HEK293 (cell line): ENCODE results near the gene CPNE5.

Experiments
- CTCF ChIA-PET: fragments of 350-600 bp; formaldehyde crosslinking; extraction: SDS; loops from one replicate; lab custom pipeline; 2021; ENCODE audit warnings: antibody characterized with exemption; lab: Yijun Ruan, JAX
- POLR2A ChIA-PET: fragments of 300-600 bp; formaldehyde crosslinking; extraction: SDS; loops from one replicate; lab custom pipeline; 2020; ENCODE audit warnings: antibody characterized with exemption, inconsistent platforms; lab: Yijun Ruan, JAX
- H3K27ac ChIP-seq: fragments of 200-500 bp; sonication (Bioruptor generic); 2 replicates; pipeline ENCODE4 v1.5.1; 2014; ENCODE audit warnings: low read depth, low read length, control low read depth, inconsistent platforms; ENCODE audit errors: extremely low read depth
- H3K36me3 ChIP-seq, 2 experiments: fragments of 200-500 bp in 1 of 2; sonication (Bioruptor generic) in 1 of 2; 1 replicate in 1 of 2; 2 replicates in 1 of 2; pipeline ENCODE4 v1.5.1; 2014 to 2017; ENCODE audit warnings: inconsistent platforms in 2 of 2, low read length in 2 of 2; ENCODE audit not compliant: control insufficient read depth in 2 of 2, insufficient read depth in 1 of 2
- H3K4me1 ChIP-seq: fragments of 200-500 bp; sonication (Bioruptor generic); 2 replicates; pipeline ENCODE4 v1.5.1; 2014; ENCODE audit warnings: mild to moderate bottlenecking, low read length, inconsistent platforms; ENCODE audit not compliant: control insufficient read depth, insufficient read depth
- H3K4me3 ChIP-seq: 2 replicates; pipeline ENCODE4 v1.5.1; 2011; ENCODE audit warnings: low read depth, mild to moderate bottlenecking, control low read depth, low read length, moderate library complexity
- H3K9me3 ChIP-seq: fragments of 200-500 bp; sonication (Bioruptor generic); 2 replicates; pipeline ENCODE4 v1.5.1; 2014; ENCODE audit warnings: low read depth, low read length, inconsistent platforms; ENCODE audit not compliant: control insufficient read depth, insufficient read depth
- AEBP2 ChIP-seq: fragments of 450-650 bp; formaldehyde crosslinking; IDR thresholded peaks from 2 replicates; pipeline ENCODE4 v1.5.1; 2016; ENCODE audit warnings: missing biosample characterization, missing genetic modification characterization, borderline replicate concordance
- HOXC10 ChIP-seq: sonication (generic); formaldehyde crosslinking; IDR thresholded peaks from 2 replicates; pipeline ENCODE4 v1.8.1; 2023; ENCODE audit warnings: mild to moderate bottlenecking, missing genetic modification reagents
- KLF1 ChIP-seq: fragments of 450-650 bp; formaldehyde crosslinking; IDR thresholded peaks from 2 replicates; pipeline ENCODE4 v1.5.1; 2016; ENCODE audit warnings: missing biosample characterization, missing genetic modification characterization
- KLF10 ChIP-seq: fragments of 450-650 bp; IDR thresholded peaks from 2 replicates; pipeline ENCODE4 v1.5.1; 2018; ENCODE audit warnings: missing biosample characterization, mild to moderate bottlenecking, missing genetic modification characterization
- KLF9 ChIP-seq: fragments of 450-650 bp; formaldehyde crosslinking; IDR thresholded peaks from 2 replicates; pipeline ENCODE4 v1.5.1; 2016; ENCODE audit warnings: missing biosample characterization, missing genetic modification characterization, low read depth
- MYNN ChIP-seq: fragments of 450-650 bp; formaldehyde crosslinking; IDR thresholded peaks from 2 replicates; pipeline ENCODE4 v1.5.1; 2016; ENCODE audit warnings: missing biosample characterization, missing genetic modification characterization, borderline replicate concordance
- SCRT2 ChIP-seq: fragments of 450-650 bp; formaldehyde crosslinking; IDR thresholded peaks from 2 replicates; pipeline ENCODE4 v1.5.1; 2016; ENCODE audit warnings: missing biosample characterization, missing genetic modification characterization
- ZBTB7A ChIP-seq: fragments of 450-650 bp; formaldehyde crosslinking; IDR thresholded peaks from 2 replicates; pipeline ENCODE4 v1.5.1; 2016; ENCODE audit warnings: low read depth, missing biosample characterization, missing genetic modification characterization
- ZIC2 ChIP-seq: fragments of 450-650 bp; formaldehyde crosslinking; IDR thresholded peaks from 2 replicates; pipeline ENCODE4 v1.5.1; 2016; ENCODE audit warnings: missing biosample characterization, missing genetic modification characterization
- ZNF10 ChIP-seq: fragments of 450-650 bp; formaldehyde crosslinking; IDR thresholded peaks from 2 replicates; pipeline ENCODE4 v1.5.1; 2017; ENCODE audit warnings: missing biosample characterization, missing genetic modification characterization
- ZNF184 ChIP-seq: fragments of 450-650 bp; IDR thresholded peaks from 2 replicates; pipeline ENCODE4 v1.5.1; 2018; ENCODE audit warnings: missing biosample characterization, mild to moderate bottlenecking, missing genetic modification characterization
- ZNF223 ChIP-seq: fragments of 450-650 bp; formaldehyde crosslinking; IDR thresholded peaks from 2 replicates; pipeline ENCODE4 v1.5.1; 2016; ENCODE audit warnings: missing biosample characterization, missing genetic modification characterization
- ZNF280D ChIP-seq: fragments of 450-650 bp; formaldehyde crosslinking; IDR thresholded peaks from 2 replicates; pipeline ENCODE4 v1.5.1; 2016; ENCODE audit warnings: missing biosample characterization, missing genetic modification characterization
- ZNF292 ChIP-seq: fragments of 450-650 bp; formaldehyde crosslinking; IDR thresholded peaks from 2 replicates; pipeline ENCODE4 v1.5.1; 2016; ENCODE audit warnings: low read depth, missing biosample characterization, missing genetic modification characterization, borderline replicate concordance
- ZNF335 ChIP-seq: fragments of 450-650 bp; formaldehyde crosslinking; conservative IDR thresholded peaks from 2 replicates; pipeline ENCODE4 v1.5.1; 2016; ENCODE audit warnings: missing biosample characterization, missing genetic modification characterization
- ZNF354C ChIP-seq: fragments of 450-650 bp; formaldehyde crosslinking; IDR thresholded peaks from 2 replicates; pipeline ENCODE4 v1.5.1; 2016; ENCODE audit warnings: missing biosample characterization, missing genetic modification characterization, low read depth, borderline replicate concordance
- ZNF394 ChIP-seq: fragments of 450-650 bp; formaldehyde crosslinking; IDR thresholded peaks from 2 replicates; pipeline ENCODE4 v1.5.1; 2016; ENCODE audit warnings: missing biosample characterization, missing genetic modification characterization, mild to moderate bottlenecking, moderate library complexity, borderline replicate concordance
- ZNF514 ChIP-seq: fragments of 450-650 bp; formaldehyde crosslinking; IDR thresholded peaks from 2 replicates; pipeline ENCODE4 v1.5.1; 2016; ENCODE audit warnings: missing biosample characterization, missing genetic modification characterization
- ZNF530 ChIP-seq: fragments of 450-650 bp; formaldehyde crosslinking; IDR thresholded peaks from 2 replicates; pipeline ENCODE4 v1.5.1; 2016; ENCODE audit warnings: low read depth, missing biosample characterization, missing genetic modification characterization
- ZNF544 ChIP-seq: fragments of 450-650 bp; formaldehyde crosslinking; IDR thresholded peaks from 2 replicates; pipeline ENCODE4 v1.5.0; 2017; ENCODE audit warnings: missing biosample characterization, missing genetic modification characterization
- ZNF768 ChIP-seq: fragments of 450-650 bp; formaldehyde crosslinking; IDR thresholded peaks from 2 replicates; pipeline ENCODE4 v1.5.1; 2018; ENCODE audit warnings: missing biosample characterization, mild to moderate bottlenecking, missing genetic modification characterization

Gene CPNE5

GRCh38 chr6:36717871-36718540, 121.2 kb downstream of the CPNE5 start:
- TF ChIP-seq ZNF354C (tag by site-specific recombination): no peak
- TF ChIP-seq ZNF394: 0 out of 2 replicates have a peak, but pooled peaks have one; percentile 19
- no peak for TF ChIP-seq SCRT2
- TF ChIP-seq ZNF530 (tag by site-specific recombination): no peak
- TF ChIP-seq ZIC2 (tag by site-specific recombination): peak; percentile 82
- TF ChIP-seq KLF9: no peak
- CTCF ChIA-PET: interaction anchor here (0.6 to 1.8 kb wide), 5 partner anchors 41 to 301 kb away, joined by 3 to 4 read pairs (median 3); no protein-coding TSS in a partner anchor
- Histone ChIP-seq H3K27ac (no peak overlapping the region), H3K9me3 (no peaks in the 10 kb centered on the region), H3K4me3 (no peak overlapping the region), H3K4me1 (no peaks in the 10 kb centered on the region), H3K36me3 (no peaks in the 10 kb centered on the region)
- POLR2A ChIA-PET: interaction anchor here (0.6 kb wide), 1 partner anchor 112 kb away, joined by 3 read pairs; no protein-coding TSS in a partner anchor

- CTCF ChIA-PET: interaction anchor here (0.7 to 1.8 kb wide), 2 partner anchors 10 to 103 kb away, joined by 3 read pairs; no protein-coding TSS in a partner anchor
- no peak overlapping the region for H3K27ac ChIP-seq
- no peak for TF ChIP-seq HOXC10 (CRISPR knock-in tag)
- TF ChIP-seq KLF1 (tag by site-specific recombination): peak; percentile 78
- POLR2A ChIA-PET: interaction anchor here (0.6 kb wide), 1 partner anchor 111 kb away, joined by 3 read pairs; no protein-coding TSS in a partner anchor
- H3K4me3 ChIP-seq: no peak overlapping the region
- no peaks in the 10 kb centered on the region for H3K36me3 ChIP-seq
- H3K4me1 ChIP-seq: no peaks in the 10 kb centered on the region
- H3K9me3 ChIP-seq: no peaks in the 10 kb centered on the region
These were observed 121.9 kb downstream of the CPNE5 start for GRCh38 chr6:36717231-36717825.

GRCh38 chr6:36716476-36717093, 122.7 kb downstream of the CPNE5 start:
- TF ChIP-seq KLF1 (tag by site-specific recombination) (peak; percentile 89), ZNF184 (tag by site-specific recombination) (no peak), ZNF768 (tag by site-specific recombination) (0 out of 2 replicates have a peak, but pooled peaks have one; percentile 38)
- TF ChIP-seq, all 188 proteins: peak for 2
- Histone ChIP-seq H3K4me3 (no peak overlapping the region), H3K36me3 (no peaks in the 10 kb centered on the region), H3K4me1 (no peaks in the 10 kb centered on the region), H3K27ac (no peak overlapping the region), H3K9me3 (no peaks in the 10 kb centered on the region)
- POLR2A ChIA-PET: no interaction called here
- CTCF ChIA-PET: interaction anchor here (0.6 to 0.7 kb wide), 2 partner anchors 10 to 81 kb away, joined by 3 read pairs; no protein-coding TSS in a partner anchor

GRCh38 chr6:36715469-36715868, 123.8 kb downstream of the CPNE5 start:
- ChIA-PET CTCF (interaction anchor here (1.1 kb wide), 1 partner anchor 9 kb away, joined by 4 read pairs; no protein-coding TSS in a partner anchor), POLR2A (no interaction called here)
- Histone ChIP-seq H3K4me3 (no peak overlapping the region), H3K4me1 (no peaks in the 10 kb centered on the region), H3K36me3 (no peaks in the 10 kb centered on the region), H3K9me3 (no peaks in the 10 kb centered on the region), H3K27ac (no peak overlapping the region)
- TF ChIP-seq KLF1 (tag by site-specific recombination) (no peak), ZNF10 (tag by site-specific recombination) (no peak), KLF10 (no peak), ZNF280D (tag by site-specific recombination) (no peak), ZNF514 (tag by site-specific recombination) (no peak), MYNN (tag by site-specific recombination) (no peak), ZBTB7A (tag by site-specific recombination) (no peak), ZNF223 (tag by site-specific recombination) (no peak), ZNF544 (tag by site-specific recombination) (no peak), ZNF292 (tag by site-specific recombination) (no peak), ZNF335 (tag by site-specific recombination) (no peak), AEBP2 (tag by site-specific recombination) (no peak)
